ENCODE measurements around the gene MIEF2.
"Not testable (repeated sequence)": the region's sequence is repeated elsewhere in the genome, so short reads cannot be mapped to it uniquely, and the experiment has no call there.

The MIEF2 gene

DNA sequence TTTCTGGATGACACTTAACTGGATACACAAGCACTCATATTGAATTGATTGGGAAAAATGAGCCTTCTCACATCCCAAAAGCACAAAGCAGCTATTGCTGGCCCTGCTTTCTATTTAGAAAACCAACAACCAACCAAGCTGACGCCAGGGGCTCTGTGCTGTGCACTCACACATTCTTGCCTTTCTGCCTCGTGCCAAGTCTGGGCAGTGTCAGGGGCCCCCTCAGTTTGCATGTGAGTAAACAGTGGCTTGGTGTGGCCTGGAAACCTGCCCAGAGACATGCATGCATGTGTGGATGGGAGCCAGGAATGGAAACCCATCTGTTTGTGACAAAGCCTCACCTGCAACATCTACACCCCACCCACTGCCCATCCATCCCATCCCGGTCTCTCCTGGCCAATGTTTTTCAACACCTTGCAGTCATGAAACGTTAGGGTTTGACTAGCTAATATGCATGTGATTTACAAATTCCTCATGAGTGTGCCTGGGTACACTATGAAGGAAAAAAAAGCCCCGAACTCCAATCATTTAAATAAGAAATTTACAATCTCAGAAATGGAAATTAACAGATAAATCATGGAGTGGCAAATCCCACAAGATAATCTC, 20.4 kb downstream of the MIEF2 start:
- no peak for DNase-seq (ENCODE audit: extremely low read depth in 1 of 2, low read depth in 1 of 2)

DNA sequence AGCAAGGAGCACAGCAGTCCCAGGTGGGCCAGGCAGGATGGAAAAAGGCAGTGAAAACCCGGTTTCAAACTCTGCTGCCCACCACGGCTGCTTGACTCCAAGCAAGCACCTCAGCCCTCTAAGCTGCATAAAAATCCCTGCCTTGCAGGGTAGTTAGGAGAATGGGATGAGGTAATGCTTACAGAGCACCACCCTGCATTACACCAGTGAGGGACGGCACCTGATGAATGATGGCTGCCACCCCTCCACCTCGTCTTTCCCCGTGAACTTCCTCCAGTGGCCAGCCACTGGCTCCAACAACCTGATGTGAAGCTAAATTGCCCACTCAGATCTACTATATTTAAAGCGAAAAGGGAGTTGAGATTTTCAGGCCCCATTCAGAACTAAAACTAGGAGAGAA, 21.3 kb downstream of the MIEF2 start:
- no peak for DNase-seq (ENCODE audit: extremely low read depth in 1 of 2, low read depth in 1 of 2)

DNA sequence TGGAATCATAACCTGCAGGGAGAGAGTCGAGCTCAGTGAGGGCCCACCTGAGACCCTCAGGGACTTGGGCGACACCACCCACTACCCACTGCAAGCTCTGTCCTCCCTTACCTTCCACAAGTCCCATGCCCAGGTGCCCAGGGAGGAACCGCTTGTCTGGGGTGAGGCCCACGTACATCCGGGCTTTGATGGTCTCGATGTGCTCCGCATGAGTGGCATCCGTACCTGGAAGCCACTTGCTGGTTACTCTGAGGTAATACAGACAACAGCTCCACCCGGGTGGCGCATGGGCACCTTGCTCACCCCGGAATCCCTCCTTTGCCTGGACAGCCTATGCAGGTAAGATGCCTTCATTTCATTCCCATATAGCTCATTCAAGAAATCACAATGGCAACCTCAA, 24.8 kb downstream of the MIEF2 start:
- no peak for DNase-seq (ENCODE audit: extremely low read depth in 1 of 2, low read depth in 1 of 2)

DNA sequence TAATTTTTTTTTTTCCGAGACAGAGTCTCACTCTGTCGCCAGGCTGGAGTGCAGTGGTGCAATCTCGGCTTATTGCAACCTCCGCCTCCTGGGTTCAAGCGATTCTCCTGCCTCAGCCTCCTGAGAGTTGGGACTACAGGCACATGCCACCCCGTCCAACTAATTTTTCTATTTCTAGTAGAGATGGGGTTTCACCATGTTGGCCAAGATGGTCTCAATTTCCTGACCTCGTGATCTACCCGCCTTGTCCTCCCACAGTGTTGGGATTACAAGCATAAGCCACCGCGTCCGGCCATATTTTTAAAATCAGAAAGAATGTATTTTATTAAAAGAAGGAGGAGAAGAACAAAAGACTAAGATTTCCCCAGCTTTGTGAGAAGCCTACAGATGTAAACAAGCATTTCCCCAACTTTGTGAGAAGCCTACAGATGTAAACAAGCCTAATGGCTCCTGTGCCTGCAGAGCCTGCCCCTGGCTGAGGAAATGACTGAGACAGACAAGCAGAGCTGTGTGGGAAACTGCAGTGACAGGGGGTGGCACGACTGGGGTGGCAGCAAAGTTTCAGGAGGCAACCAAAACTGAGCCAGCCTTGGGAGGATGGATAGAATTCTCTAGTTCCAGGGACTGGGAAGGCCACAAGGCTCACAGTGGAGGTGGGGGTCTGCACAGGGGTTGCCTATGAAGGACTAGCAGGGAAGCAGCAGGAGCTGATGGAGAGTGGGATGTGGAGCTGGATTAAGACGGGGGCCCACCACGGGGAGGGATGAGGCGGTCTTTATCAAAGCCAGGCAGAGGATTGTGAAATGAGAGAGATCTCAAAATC, 31.5 kb downstream of the MIEF2 start:
- DNase-seq (ENCODE audit: extremely low read depth in 1 of 2, low read depth in 1 of 2) = no peak

DNA sequence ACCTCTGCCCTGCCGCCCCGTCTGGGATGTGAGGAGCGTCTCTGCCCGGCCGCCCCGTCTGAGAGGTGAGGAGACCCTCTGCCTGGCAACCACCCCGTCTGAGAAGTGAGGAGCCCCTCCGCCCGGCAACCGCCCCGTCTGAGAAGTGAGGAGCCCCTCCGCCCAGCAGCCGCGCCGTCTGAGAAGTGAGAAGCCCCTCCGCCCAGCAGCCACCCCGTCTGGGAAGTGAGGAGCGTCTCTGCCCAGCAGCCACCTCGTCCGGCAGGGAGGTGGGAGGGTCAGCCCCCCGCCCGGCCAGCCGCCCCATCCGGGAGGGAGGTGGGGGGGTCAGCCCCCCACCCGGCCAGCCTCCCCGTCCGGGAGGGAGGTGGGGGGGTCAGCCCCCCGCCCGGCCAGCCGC, 37.6 kb downstream of the MIEF2 start:
- not testable (repeated sequence) for DNase-seq (ENCODE audit: extremely low read depth in 1 of 2, low read depth in 1 of 2)

DNA sequence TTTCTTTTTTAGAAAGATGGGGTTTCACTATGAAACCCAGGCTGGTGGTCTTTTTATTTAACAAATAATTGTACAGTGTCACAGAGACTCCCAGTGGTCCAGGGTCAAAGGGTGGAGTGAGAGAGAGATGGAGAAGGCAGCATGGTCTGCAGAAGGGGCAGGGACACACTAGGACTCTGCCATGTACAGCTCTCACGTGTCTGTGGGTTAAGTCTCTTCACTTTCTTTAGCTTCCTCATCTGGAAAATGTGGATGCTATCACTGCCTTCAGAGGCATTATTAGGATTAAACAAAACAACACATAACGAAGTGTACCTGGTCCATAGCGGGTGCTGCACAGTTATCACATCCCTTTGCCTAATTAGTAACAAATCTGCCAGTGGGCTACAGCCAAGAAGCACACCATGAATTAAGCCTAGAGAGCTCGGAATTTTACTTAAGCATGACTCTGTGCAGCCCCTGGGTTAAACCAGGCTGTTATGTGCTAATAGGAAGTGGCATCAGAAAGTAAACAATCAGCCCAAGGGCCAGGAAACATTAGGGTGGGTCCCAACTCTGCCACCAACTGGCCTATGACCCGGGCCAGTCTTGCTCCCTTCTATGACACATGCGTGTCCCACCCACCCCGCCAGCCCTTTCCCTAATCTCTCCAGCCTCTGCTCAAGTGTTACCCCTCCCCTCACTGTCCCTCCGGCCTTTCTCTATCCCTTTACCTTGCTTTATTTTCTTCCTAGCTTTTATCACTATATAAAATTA, 40.4 kb downstream of the MIEF2 start:
- no peak for DNase-seq (ENCODE audit: extremely low read depth in 1 of 2, low read depth in 1 of 2)

DNA sequence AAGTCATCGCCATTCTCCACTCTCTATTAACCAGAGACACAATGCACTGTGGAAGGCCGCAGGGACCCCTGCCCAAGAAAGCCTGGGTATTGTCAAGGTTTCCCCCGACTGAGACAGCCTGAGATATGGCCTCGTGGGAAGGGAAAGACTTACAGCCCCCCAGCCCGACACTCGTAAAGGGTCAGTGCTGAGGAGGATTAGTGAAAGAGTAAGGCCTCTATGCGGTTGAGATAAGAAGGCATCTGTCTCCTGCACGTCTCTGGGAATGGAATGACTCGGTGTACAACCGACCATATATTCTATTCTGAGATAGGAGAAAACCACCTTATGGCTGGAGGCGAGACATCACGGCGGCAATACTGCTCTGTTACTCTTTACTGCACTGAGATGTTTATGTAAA, 42.7 kb downstream of the MIEF2 start:
- not testable (repeated sequence) for DNase-seq (ENCODE audit: extremely low read depth in 1 of 2, low read depth in 1 of 2)

DNA sequence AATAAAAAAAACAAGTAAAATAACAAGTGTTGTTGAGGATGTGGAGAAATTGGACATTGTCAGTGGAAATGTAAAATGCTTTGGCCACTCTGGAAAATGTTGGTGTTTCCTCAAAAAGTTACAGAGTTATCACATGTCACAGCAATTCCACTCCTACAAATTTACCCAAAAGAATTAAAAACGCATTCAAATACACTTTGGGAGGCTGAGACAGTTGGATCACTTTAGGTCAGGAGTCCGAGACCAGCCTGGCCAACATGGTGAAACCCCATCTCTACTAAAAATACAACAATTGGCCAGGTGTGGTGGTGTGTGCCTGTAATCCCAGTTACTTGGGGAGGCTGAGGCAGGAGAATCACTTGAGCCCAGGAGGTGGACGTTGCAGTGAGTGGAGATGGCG, 48.7 kb downstream of the MIEF2 start:
- no peak for DNase-seq (ENCODE audit: extremely low read depth in 1 of 2, low read depth in 1 of 2)

DNA sequence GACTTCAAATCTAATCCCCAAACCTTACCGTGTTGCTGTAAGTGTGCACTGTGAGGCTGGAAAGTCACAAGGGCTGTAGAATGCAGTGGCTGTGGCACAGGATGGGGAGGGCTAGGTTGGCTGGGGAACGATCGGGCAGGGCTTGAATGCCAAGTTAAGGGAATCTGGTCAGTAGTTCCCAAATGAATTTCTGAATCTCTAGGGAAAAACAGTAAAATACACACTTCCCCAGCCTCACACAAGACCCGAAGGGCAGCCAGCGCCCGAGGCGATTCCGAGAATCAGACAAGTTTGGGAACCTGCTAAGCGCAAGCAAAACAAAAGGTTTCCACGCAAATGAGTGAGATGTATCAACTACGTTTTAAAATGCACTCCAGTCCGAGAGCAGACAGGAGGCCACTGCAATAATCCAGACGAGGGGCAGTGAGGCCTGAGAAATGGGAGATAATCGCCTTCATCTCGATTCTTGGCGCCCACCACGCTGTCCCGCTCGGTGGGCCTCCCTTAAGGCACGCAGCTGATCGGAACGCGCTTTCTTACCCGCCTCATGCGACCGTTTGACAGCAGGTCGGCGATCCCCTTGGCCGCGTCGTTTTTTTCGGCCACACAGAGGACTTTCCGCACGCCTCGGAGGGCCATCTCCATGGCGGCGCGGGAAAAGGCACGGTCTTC, 53.7 kb downstream of the MIEF2 start:
- no peak for DNase-seq (ENCODE audit: extremely low read depth in 1 of 2, low read depth in 1 of 2)

DNA sequence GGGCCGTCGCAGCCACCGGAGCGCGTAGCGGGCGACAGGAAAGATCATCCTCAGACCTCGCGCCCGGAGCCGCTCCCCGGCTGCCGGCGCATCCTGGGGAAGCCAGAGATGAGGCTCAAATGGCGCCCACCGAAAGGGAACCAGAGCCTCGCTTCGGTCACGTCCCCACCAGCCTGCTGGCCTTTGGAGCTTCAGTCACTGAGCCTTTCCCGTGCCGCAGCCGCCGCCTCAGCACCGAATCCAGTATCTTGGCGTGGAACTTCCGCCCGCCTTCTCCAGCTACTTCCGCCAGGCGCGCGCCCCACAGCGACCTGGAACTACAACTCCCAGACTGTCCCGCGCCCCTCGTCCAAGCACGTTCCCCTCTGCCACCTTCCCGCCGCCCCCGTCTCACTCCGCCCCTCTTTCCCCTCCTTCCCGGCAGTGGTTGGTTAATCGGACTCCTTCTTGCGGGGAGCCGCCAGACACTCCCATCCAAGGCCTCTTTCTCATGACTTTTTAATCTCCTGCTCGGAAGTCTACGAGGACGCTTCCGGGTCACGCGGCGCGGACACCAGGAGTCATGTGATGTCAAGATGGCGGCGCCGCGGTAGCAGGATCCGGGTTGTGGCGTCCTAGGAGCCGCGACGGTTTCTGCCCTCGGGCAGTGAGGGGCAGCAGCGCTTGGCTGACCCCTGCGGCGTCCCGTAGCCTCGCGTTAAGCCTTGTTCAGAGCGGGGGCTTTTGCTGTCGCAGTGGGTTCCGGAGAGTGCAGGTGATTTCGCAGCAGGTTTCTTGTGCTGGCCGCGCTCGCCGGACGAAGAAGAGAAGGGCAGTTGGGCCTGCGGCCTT, 54.5 kb downstream of the MIEF2 start, which contains the start of the genes SMCR8 and TOP3A:
Gene SMCR8, plus strand, starts transcription at position 563 of the 831 bp plus-strand sequence. CDS start 497 bp downstream, outside the sequence.
Gene TOP3A, minus strand, starts transcription at position 264 of the 831 bp plus-strand sequence. Its CDS starts 216 bp downstream, at position 48.
- peak; percentile 94 for DNase-seq (ENCODE audit: extremely low read depth in 1 of 2, low read depth in 1 of 2)

DNA sequence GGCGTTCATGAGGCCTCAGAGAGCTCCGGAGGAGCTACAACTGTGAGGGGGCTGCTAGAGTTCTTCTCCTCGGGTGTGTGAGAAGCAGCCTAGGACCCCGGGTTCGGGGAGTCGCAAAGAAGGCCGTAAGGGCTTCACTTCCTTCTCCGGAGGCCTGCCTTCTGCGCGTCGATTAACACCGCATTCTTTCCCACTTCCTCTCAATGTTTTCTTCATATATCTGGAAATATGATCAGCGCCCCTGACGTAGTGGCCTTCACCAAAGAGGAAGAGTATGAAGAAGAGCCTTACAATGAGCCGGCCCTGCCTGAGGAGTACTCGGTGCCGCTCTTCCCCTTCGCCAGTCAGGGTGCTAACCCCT, 55.1 kb downstream of the MIEF2 start:
- peak in 1 of 2 donors; percentile 7 for DNase-seq (ENCODE audit: extremely low read depth in 1 of 2, low read depth in 1 of 2)

DNA sequence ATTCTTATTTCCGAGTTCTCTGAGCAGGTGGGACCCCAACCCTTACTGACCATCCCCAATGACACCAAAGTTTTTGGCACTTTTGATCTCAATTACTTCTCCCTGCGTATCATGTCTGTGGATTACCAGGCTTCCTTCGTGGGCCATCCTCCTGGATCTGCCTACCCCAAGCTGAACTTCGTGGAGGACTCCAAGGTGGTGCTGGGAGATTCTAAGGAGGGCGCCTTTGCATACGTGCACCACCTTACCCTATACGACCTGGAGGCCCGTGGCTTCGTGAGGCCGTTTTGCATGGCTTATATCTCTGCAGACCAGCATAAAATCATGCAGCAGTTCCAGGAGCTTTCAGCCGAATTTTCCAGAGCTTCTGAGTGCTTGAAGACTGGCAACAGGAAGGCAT, 55.5 kb downstream of the MIEF2 start:
- DNase-seq (ENCODE audit: extremely low read depth in 1 of 2, low read depth in 1 of 2) = no peak
